ENCODE measurements around the gene CBX4. TPM values are rescaled to one million over a fixed set of nuclear protein-coding genes. Genes with fewer than 3 reads are reported as not detected.

CBX4 gene
- total RNA-seq, 1 donor from 2014 or later, result 20.2 TPM

- Histone ChIP-seq H3K4me1 (peaks cover 40% of the 10 kb centered on the region), H3K4me3 (peak overlapping the region; percentile 31), H3K9me3 (no peaks in the 10 kb centered on the region), H3K27ac (no peak overlapping the region), H3K27me3 (peaks cover 54% of the 10 kb centered on the region), H3K36me3 (no peaks in the 10 kb centered on the region)
- intact Hi-C loops (cut with DNase I), result no loop called here
- no peak for TF ChIP-seq CTCF (IDR thresholded peaks at IDR 0.05)
- peak; percentile 89 for DNase-seq
- peak; percentile 74 for ATAC-seq
Observed at GRCh38 chr17:79814974-79815835, 24.0 kb downstream of the CBX4 start.

DNA sequence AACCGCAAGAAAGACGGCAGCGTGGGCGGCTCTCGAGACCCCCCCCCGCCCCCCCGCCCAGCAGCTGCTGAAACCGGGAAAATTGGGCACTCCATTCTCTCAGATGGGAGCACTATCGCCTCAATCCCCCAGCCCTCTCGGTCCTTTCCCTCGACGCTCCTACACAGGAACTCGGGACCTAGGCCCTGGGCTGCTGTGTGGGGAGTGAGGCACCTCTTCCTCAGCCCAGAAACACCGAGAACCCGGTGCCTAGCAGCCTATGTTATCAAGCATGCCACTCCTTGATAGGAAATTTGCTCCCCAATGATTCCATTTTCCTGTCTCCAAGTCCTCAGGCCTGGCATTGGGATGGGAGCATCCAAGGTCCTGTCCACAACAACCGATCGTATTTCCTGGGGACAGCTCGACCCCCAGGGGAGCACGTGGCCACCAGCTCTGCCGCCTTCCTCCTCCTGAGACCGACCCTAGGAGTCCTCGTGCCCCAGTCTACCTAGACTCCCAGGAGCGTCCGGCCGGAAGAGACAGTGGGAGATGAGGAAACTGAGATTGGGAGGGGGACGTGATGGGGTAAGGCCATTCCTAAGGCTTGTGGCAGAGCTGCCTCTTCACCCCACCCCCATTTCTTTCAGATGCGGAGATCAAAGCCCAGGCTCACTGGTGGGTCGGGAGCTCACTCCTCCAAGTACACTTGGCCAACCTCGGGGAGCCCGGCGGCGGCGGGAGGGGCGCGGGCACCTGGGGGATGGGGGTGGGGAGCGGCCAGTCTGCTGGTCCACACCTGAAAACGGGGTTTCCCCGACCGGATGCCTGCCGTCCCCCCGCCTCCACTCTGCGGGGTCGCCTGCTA is 24.9 kb downstream of the CBX4 start:
- Histone ChIP-seq H3K36me3 (no peaks in the 10 kb centered on the region), H3K27ac (no peak overlapping the region), H3K4me3 (peak overlapping the region; percentile 31), H3K4me1 (peaks cover 40% of the 10 kb centered on the region), H3K9me3 (no peaks in the 10 kb centered on the region), H3K27me3 (peaks cover 59% of the 10 kb centered on the region)
- ATAC-seq, result peak; percentile 9
- intact Hi-C loops (cut with DNase I), result no loop called here
- TF ChIP-seq CTCF (IDR thresholded peaks at IDR 0.05), result no peak
- DNase-seq, result no peak

- intact Hi-C loops (cut with DNase I), result no loop called here
- peaks cover 68% of the 10 kb centered on the region for H3K27me3 ChIP-seq
- H3K36me3 ChIP-seq, result no peaks in the 10 kb centered on the region
- ATAC-seq (no peak), DNase-seq (no peak)
- no peaks in the 10 kb centered on the region for H3K9me3 ChIP-seq
- TF ChIP-seq CTCF (IDR thresholded peaks at IDR 0.05), result no peak
- H3K4me1 ChIP-seq, result peaks cover 40% of the 10 kb centered on the region
- no peak overlapping the region for H3K27ac ChIP-seq
- H3K4me3 ChIP-seq, result no peak overlapping the region
Observed at GRCh38 chr17:79813297-79814126, 25.7 kb downstream of the CBX4 start.

- no peaks in the 10 kb centered on the region for H3K36me3 ChIP-seq
- DNase-seq (no peak), ATAC-seq (no peak)
- H3K4me1 ChIP-seq, result peaks cover 40% of the 10 kb centered on the region
- H3K27me3 ChIP-seq, result peaks cover 77% of the 10 kb centered on the region
- no peak overlapping the region for H3K4me3 ChIP-seq
- intact Hi-C loops (cut with DNase I), result no loop called here
- TF ChIP-seq CTCF (IDR thresholded peaks at IDR 0.05), result no peak
- no peak overlapping the region for H3K27ac ChIP-seq
- H3K9me3 ChIP-seq, result no peaks in the 10 kb centered on the region
Observed at GRCh38 chr17:79812353-79813258, 26.6 kb downstream of the CBX4 start.
